Measurements from ENCODE around the gene AFF4.

- TF ChIP-seq CTCF (conservative IDR thresholded peaks at IDR 0.05; ENCODE audit: low read depth, low read length) (no peak), EZH2 (IDR thresholded peaks at IDR 0.05; ENCODE audit: borderline replicate concordance, low read depth, low read length, poor library complexity, severe bottlenecking) (no peak)
These were observed 9.7 kb downstream of the AFF4 start for GRCh38 chr5:132953710-132954109.

All from A673 (cell line).